ENCODE data around the gene HBEGF. TPM values are rescaled to one million over a fixed set of nuclear protein-coding genes. Genes with fewer than 3 reads are reported as not detected.

Gene HBEGF
- polyA plus RNA-seq, 10 donors, result 11.9 to 35.3 (median 16.6) TPM

DNA sequence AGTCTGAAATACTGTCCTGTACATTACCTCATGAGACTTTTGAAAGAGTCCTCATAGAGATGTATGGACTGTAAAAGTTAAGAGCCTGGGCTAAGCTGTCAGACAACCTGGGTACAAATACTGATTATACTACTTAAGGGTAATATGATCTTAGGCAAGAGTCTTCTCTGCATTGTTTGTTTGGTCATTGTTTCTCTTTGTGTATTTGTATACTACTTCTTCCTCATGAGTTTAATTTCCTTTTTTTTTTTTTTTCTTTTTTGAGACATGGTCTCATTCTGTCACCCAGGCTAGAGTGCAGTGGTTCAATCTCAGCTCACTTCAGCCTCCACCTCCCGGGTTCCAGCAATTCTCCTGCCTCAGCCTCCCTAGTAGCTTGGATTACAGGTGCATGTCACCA, 40.9 kb downstream of the HBEGF start:
- no peak for DNase-seq

- no peak for DNase-seq
These were observed 42.4 kb downstream of the HBEGF start for GRCh38 chr5:140303966-140304365.

GRCh38 chr5:140302786-140303639, 43.4 kb downstream of the HBEGF start, which contains the start of gene PFDN1:
Gene PFDN1 (minus strand): TSS chr5:140303101. CDS start chr5:140303073, 28 bp downstream.
- DNase-seq, result peak; percentile 95 to 97 (median 96)

GRCh38 chr5:140301136-140301535, 45.3 kb downstream of the HBEGF start:
- no peak for DNase-seq

DNA sequence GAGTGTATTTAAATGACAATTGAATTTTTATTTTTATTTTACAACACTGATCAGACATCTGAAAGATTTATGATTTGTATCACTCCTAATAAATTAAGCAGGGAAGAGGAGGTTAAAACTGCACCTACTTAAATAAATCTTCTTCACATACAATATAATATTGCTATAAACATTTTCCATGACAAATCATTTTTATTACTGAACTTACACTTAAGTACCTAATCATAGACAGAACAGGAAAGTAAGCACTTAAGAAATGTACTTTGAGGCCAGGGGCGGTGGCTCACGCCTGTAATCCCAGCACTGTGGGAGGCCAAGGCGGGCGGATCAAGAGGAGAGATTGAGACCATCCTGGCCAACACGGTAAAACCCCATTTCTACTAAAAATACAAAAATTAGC, 47.3 kb downstream of the HBEGF start:
- no peak for DNase-seq

DNA sequence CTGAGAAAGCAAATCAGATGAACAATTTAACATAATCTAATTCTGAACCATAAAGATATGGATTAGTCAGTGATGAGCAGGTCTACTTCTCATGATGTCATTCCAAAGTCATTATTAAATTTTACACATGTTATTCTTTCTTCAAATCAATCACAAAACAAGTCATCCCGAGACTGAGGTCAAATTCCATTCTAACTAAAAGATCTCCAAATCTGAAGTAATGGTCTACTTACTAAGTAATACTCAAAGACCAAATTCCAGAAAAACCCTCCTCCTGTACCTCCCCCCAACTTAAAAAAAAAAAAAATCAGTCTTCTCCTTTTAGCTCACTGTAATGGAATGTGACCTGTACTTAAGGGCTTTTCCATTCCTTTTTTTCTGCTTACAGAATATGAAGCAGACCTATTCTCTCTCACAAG, 48.2 kb downstream of the HBEGF start:
- peak in 1 of 3 donors; percentile 76 for DNase-seq

DNA sequence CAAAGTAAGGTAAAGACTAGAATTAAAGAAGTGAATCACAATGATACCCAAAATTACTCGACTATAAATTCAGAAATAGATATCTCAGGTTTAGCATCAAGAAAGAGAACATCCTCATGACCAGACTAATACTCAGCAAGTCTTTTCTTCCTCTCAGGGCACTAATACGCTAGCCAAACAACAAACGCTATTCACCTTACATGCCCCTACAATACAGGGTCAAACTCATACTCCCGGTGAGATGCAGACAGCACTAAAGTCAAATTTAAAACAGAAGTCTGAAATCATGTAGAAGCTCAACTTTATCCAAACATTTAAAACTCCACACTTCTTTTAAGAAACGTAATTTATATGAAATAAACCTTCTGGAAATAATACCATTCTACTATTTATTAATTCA, 49.1 kb downstream of the HBEGF start:
- no peak for DNase-seq

- DNase-seq, result no peak
These were observed 50.1 kb downstream of the HBEGF start for GRCh38 chr5:140296289-140296688.

GRCh38 chr5:140295414-140295813, 51.0 kb downstream of the HBEGF start:
- DNase-seq, result peak; percentile 80 to 95 (median 81)

DNA sequence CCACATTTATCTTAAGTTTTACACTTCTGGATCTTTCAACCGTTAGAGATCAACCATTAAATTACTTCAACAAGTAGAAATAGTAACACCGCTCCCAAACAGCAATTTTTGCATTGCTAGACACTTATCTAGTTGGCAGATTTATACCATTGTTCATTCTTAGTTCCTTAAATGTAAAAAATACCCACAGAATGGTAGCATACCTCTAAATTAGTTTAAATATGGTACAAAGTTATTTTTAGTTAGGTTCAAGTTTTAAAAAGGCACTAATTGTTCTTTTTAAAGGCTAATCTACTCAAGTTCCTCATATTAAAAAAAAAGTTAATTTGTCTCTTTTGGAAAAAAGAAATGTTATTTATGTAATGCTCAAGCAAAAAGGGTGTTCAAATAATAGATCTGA, 51.6 kb downstream of the HBEGF start:
- DNase-seq, result no peak

- no peak for DNase-seq
These were observed 52.6 kb downstream of the HBEGF start for GRCh38 chr5:140293849-140294100.

DNA sequence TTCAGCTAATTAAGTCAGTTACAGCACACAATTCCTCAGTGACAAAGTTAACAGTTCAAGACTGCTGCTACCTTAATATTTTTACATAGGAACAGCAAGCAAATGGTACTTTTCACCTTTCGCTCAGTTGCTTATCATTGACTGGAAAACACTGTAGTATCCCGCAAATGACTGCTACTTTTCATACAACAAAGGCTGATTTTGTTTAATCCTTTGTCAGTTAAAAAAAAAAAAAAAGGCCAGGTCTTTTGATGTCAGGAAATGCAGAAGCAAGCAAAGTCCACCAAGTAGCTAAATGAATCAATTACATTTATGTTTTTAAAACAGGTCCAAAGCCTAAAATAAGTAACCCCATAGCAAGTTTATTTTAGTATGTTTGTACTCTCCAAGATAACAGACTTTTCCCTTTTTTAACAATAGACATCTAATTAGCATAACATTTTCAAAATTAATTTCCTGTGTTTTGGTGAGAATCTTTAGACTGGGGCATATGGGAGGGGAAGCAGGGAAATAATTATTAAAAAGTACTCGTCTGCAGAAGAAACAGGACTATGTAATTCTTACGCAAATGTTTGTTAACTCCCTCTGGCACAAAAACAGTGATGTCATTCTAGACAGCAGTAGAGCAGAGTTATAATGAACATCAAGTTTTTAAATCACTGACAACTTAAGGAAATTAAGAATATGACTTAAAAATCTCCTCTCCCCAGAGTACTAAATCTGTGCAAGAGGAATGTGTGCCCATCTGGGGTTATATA, 53.1 kb downstream of the HBEGF start:
- no peak for DNase-seq

- no peak for DNase-seq
These were observed 54.0 kb downstream of the HBEGF start for GRCh38 chr5:140292212-140293036.

DNA sequence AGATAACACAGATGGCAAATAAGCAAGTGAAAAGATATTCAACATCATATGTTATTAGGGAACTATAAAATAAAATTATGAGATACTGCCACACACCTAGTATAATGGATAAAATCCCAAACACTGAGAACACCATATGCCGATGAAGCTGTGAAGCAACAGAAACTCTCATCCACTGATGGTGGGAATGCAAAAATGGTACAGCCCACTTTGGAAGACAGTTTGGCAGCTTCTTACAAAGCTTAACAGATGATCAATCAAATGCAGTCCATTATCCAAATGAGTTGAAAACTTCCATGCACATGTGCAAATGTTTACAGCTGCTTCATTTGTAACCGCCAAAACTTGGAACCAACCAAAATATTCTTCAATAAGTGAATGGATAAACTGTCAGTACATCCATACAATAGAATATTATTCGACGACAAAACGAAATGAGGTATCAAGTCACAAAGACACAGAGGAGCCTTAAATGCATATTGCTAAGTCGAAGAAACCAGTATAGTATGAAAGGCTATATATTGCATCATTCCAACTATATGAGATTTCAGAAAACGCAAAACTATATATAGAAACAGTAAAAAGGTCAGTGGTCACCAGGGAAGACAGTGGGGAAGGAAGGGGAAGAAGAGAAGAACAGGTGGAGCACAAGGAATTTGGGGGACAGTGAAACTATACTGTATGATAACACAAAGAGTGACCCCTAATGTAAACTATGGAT, 58.4 kb downstream of the HBEGF start:
- DNase-seq, result no peak

DNA sequence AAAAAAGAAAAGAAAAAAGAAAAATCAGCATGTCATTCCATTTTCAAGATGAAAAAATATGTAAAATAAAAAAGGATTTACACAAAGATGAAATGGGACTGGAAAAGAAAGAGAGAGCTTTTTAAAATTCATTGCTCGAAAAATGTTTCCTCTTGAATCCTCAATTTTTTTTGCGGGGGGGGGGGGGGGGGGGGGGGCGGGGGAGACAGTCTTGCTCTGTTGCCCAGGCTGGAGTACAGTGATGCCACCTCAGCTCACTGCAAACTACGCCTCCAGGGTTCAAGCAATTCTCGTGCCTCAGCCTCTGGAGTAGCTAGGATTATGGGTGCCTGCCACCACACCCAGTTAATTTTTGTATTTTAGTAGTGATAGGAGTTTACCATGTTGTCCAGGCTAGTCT, 60.0 kb downstream of the HBEGF start:
- no peak for DNase-seq

DNA sequence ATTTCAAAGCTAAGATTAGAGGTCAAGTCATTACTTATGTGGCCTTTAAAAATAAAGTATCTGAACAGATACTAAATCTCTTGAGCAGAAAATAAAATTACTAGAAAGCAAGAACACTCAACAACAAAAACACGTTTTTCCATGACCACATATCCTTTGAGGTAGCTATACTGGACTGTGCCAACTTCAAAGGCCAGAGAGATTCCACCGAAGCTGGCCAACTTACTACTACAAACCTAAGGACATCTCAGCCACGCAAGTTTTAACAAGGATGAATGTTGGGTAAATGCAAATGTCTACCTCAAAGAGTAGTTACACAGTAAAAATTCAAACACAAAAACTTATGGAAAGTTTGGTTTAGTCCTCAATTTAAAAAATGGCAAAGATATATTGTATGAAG, 62.4 kb downstream of the HBEGF start:
- no peak for DNase-seq

Other genes with a start within 250 kb of the HBEGF start
- gene PURA, start 232.5 kb downstream of the HBEGF start, polyA plus RNA-seq (ENCODE audit: insufficient read length in 10 of 10), result 10 to 100 TPM in 2 of 10 donors, 1 to 10 TPM in 8; 8.2 to 11.9 (median 9.4) TPM
- gene IGIP, start 220.7 kb downstream of the HBEGF start, polyA plus RNA-seq (ENCODE audit: insufficient read length in 10 of 10), result 1 to 10 TPM; 4.0 to 8.7 (median 5.4) TPM
- 10 to 100 TPM; 19.6 to 40.6 (median 37.0) TPM for gene CYSTM1, start 171.4 kb downstream of the HBEGF start, polyA plus RNA-seq (ENCODE audit: insufficient read length in 10 of 10)
- gene PFDN1, start 43.5 kb downstream of the HBEGF start, polyA plus RNA-seq (ENCODE audit: insufficient read length in 10 of 10), result 10 to 100 TPM; 63.7 to 88.9 (median 73.7) TPM
- gene SLC4A9, start 13.6 kb upstream of the HBEGF start, polyA plus RNA-seq (ENCODE audit: insufficient read length in 10 of 10), result under 1 TPM in 3 of 10 donors, not detected in 7; 0.14 to 0.30 (median 0.17) TPM
- 10 to 100 TPM; 53.5 to 87.5 (median 65.3) TPM for gene ANKHD1, start 55.2 kb upstream of the HBEGF start, polyA plus RNA-seq (ENCODE audit: insufficient read length in 10 of 10)
- gene EIF4EBP3, start 201.1 kb upstream of the HBEGF start, polyA plus RNA-seq (ENCODE audit: insufficient read length in 10 of 10), result 10 to 100 TPM in 2 of 10 donors, 1 to 10 TPM in 8; 6.2 to 13.0 (median 8.0) TPM
- gene SRA1, start 210.9 kb upstream of the HBEGF start, polyA plus RNA-seq (ENCODE audit: insufficient read length in 10 of 10), result 10 to 100 TPM; 18.0 to 27.5 (median 21.6) TPM
- gene APBB3, start 218.0 kb upstream of the HBEGF start, polyA plus RNA-seq (ENCODE audit: insufficient read length in 10 of 10), result 10 to 100 TPM; 14.4 to 43.7 (median 20.7) TPM
- 10 to 100 TPM; 52.1 to 67.8 (median 54.6) TPM for gene SLC35A4, start 218.2 kb upstream of the HBEGF start, polyA plus RNA-seq (ENCODE audit: insufficient read length in 10 of 10)